GM12874 (cell line): ENCODE results near the gene SLC25A29.

Experiments used
- CTCF ChIP-seq: IDR thresholded peaks from 2 replicates; pipeline ENCODE4 v1.5.1; 2011; ENCODE audit warnings: low read depth, mild to moderate bottlenecking, control low read depth, low read length, moderate library complexity; ENCODE audit not compliant: insufficient read depth

SLC25A29 gene

GRCh38 chr14:100328495-100329163 is 22.4 kb upstream of the SLC25A29 start:
- TF ChIP-seq CTCF, result no peak

GRCh38 chr14:100327128-100327527 is 20.9 kb upstream of the SLC25A29 start:
- no peak for TF ChIP-seq CTCF

- TF ChIP-seq CTCF, result no peak
These were observed 19.7 kb upstream of the SLC25A29 start for GRCh38 chr14:100325958-100326357.

GRCh38 chr14:100325231-100325632 is 19.0 kb upstream of the SLC25A29 start:
- no peak for TF ChIP-seq CTCF

GRCh38 chr14:100323942-100324307 is 17.7 kb upstream of the SLC25A29 start:
- no peak for TF ChIP-seq CTCF

GRCh38 chr14:100323121-100323941 is 17.1 kb upstream of the SLC25A29 start, which contains the start of gene SLC25A47:
SLC25A47 (plus strand) TSS chr14:100323339; CDS start chr14:100323415, 76 bp downstream.
- TF ChIP-seq CTCF, result no peak

GRCh38 chr14:100322138-100322957 is 16.1 kb upstream of the SLC25A29 start:
- no peak for TF ChIP-seq CTCF
